CMK (cell line): ENCODE data around the gene NGF.

Experiments used
- DNase-seq: peaks from one replicate; pipeline ENCODE4 v3.0.0-alpha.2; 2010; ENCODE audit warnings: low read depth

The NGF gene

GRCh38 chr1:115332813-115333608 lies 5.0 kb downstream of the NGF start:
- no peak for DNase-seq

- DNase-seq: no peak
These were observed 6.3 kb downstream of the NGF start for GRCh38 chr1:115331558-115332331.

GRCh38 chr1:115330480-115331013 lies 7.5 kb downstream of the NGF start:
- DNase-seq: no peak

GRCh38 chr1:115329965-115330364 lies 8.1 kb downstream of the NGF start:
- DNase-seq: no peak

GRCh38 chr1:115327270-115327669 lies 10.8 kb downstream of the NGF start:
- no peak for DNase-seq

GRCh38 chr1:115326419-115326818 lies 11.6 kb downstream of the NGF start:
- DNase-seq: no peak

- no peak for DNase-seq
These were observed 12.2 kb downstream of the NGF start for GRCh38 chr1:115325874-115326273.

GRCh38 chr1:115324649-115325420 lies 13.2 kb downstream of the NGF start:
- DNase-seq: no peak

GRCh38 chr1:115323366-115324004 lies 14.6 kb downstream of the NGF start:
- no peak for DNase-seq

- DNase-seq: no peak
These were observed 15.4 kb downstream of the NGF start for GRCh38 chr1:115322631-115323030.

GRCh38 chr1:115320377-115320776 lies 17.7 kb downstream of the NGF start:
- DNase-seq: no peak

- no peak for DNase-seq
These were observed 18.3 kb downstream of the NGF start for GRCh38 chr1:115319706-115320105.

GRCh38 chr1:115317101-115318012 lies 20.7 kb downstream of the NGF start:
- DNase-seq: no peak

GRCh38 chr1:115314765-115315164 lies 23.3 kb downstream of the NGF start:
- DNase-seq: no peak

GRCh38 chr1:115314092-115314491 lies 24.0 kb downstream of the NGF start:
- no peak for DNase-seq

- DNase-seq: no peak
These were observed 24.9 kb downstream of the NGF start for GRCh38 chr1:115313182-115313581.

GRCh38 chr1:115312742-115313141 lies 25.3 kb downstream of the NGF start:
- no peak for DNase-seq

- no peak for DNase-seq
These were observed 26.5 kb downstream of the NGF start for GRCh38 chr1:115311474-115311989.

- DNase-seq: no peak
These were observed 27.2 kb downstream of the NGF start for GRCh38 chr1:115310581-115311473.
